SU-DHL-6 (cell line): ENCODE results near the gene TBC1D22A.

ENCODE experiments used
- EZH2phosphoT487 ChIP-seq: fragments of 200-600 bp; sonication (generic), shearing (Covaris generic); conservative IDR thresholded peaks from 2 replicates; pipeline ENCODE4 v1.6.1; 2018; ENCODE audit warnings: mild to moderate bottlenecking, antibody characterized with exemption, low read length, moderate library complexity, mixed read lengths
- TF ChIP-seq, protein P1 (sequence below): fragments of 200-600 bp; sonication (generic); IDR thresholded peaks from one replicate; pipeline ENCODE4 v1.5.1; 2017; ENCODE audit warnings: antibody characterized with exemption, mild to moderate bottlenecking, low read length, moderate library complexity; ENCODE audit not compliant: insufficient read depth, poor library complexity, severe bottlenecking

DNA sequence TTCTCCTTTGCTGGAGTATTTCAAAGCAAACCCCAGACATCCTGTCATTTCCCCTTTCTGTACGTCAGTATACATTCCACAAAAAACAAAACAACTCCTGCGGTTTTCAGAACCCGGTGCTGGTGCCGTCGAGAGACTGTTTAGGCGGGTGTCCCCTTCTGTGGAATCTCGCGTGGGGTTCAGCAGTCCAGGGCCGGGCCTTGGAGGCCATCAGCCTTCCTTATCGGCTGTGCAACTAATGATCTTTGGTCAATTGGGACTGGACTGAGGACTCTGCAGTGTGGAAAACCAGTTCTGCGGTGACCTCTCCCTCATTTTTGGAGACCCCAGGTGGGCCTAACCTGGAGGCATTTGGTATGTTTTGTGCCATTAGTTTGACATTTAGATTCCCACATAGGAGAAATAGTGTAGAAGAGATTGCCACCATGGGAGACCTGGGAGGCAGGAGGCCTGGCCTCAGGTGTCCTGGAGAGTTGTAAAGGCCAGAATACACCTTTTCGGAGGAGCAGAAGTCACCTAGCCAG, 84.4 kb downstream of the TBC1D22A start:
- TF ChIP-seq, protein P1, sequence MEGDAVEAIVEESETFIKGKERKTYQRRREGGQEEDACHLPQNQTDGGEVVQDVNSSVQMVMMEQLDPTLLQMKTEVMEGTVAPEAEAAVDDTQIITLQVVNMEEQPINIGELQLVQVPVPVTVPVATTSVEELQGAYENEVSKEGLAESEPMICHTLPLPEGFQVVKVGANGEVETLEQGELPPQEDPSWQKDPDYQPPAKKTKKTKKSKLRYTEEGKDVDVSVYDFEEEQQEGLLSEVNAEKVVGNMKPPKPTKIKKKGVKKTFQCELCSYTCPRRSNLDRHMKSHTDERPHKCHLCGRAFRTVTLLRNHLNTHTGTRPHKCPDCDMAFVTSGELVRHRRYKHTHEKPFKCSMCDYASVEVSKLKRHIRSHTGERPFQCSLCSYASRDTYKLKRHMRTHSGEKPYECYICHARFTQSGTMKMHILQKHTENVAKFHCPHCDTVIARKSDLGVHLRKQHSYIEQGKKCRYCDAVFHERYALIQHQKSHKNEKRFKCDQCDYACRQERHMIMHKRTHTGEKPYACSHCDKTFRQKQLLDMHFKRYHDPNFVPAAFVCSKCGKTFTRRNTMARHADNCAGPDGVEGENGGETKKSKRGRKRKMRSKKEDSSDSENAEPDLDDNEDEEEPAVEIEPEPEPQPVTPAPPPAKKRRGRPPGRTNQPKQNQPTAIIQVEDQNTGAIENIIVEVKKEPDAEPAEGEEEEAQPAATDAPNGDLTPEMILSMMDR = no peak
- no peak for TF ChIP-seq EZH2phosphoT487
